GM13976 (cell line): ENCODE measurements around the gene CRTC1.

Experiments
- DNase-seq: peaks from one replicate; pipeline ENCODE4 v3.0.0; 2012; ENCODE audit warnings: low spot score
- in situ Hi-C: fragments of 300-500 bp; cut with MboI; formaldehyde crosslinking; loops from one replicate; pipeline ENCODE4 v1.12.0; 2022; ENCODE audit warnings: low sequenced_read_pairs, mixed read lengths, inconsistent platforms; ENCODE audit not compliant: unreplicated experiment
- TF ChIP-seq, protein P1 (sequence below): IDR thresholded peaks from 2 replicates; pipeline ENCODE4 v1.5.1; 2012; ENCODE audit warnings: borderline replicate concordance, mild to moderate bottlenecking; ENCODE audit not compliant: insufficient read depth; ENCODE audit errors: extremely low read depth, missing control alignments, control extremely low read depth

The CRTC1 gene

DNA sequence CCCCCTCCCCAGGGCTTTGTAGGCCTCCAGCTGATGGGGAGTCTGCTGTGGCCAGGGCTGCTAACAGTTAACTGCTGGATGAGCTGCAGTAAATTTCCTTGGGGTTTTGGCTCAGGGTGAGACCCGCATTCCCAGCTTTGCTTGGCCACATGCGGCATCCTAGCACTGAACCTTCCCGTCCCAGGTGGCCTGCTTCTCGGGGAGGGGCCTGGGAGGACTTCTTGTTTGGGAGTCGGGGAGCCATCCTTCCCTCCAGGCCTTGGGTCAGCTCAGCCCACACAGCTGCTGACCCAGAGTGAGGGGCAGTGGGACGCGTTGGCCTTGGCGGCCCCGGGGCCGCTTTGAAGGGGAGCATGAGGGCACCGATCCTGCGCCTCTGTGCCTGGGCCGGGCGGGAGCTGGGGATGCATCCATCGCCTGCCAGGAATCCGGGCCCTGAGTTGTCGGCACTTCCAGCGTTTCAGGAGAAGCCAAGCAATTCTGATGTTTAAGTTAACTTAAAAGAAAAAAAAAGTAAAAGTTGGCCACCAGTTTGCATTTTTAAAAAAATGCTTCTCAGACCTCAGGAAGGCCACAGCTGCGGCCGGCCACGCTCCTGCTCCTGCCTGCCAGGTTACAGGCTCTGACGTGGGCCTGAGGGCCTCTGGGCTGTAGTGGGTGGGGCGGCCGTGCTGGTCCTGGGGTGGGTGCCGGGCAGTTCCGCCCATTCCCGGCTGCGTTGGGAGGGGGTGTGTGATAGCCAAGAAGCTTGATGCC, 27.7 kb downstream of the CRTC1 start:
- no peak for DNase-seq
- in situ Hi-C loops = no loop called here
- TF ChIP-seq, protein P1, sequence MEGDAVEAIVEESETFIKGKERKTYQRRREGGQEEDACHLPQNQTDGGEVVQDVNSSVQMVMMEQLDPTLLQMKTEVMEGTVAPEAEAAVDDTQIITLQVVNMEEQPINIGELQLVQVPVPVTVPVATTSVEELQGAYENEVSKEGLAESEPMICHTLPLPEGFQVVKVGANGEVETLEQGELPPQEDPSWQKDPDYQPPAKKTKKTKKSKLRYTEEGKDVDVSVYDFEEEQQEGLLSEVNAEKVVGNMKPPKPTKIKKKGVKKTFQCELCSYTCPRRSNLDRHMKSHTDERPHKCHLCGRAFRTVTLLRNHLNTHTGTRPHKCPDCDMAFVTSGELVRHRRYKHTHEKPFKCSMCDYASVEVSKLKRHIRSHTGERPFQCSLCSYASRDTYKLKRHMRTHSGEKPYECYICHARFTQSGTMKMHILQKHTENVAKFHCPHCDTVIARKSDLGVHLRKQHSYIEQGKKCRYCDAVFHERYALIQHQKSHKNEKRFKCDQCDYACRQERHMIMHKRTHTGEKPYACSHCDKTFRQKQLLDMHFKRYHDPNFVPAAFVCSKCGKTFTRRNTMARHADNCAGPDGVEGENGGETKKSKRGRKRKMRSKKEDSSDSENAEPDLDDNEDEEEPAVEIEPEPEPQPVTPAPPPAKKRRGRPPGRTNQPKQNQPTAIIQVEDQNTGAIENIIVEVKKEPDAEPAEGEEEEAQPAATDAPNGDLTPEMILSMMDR = no peak

DNA sequence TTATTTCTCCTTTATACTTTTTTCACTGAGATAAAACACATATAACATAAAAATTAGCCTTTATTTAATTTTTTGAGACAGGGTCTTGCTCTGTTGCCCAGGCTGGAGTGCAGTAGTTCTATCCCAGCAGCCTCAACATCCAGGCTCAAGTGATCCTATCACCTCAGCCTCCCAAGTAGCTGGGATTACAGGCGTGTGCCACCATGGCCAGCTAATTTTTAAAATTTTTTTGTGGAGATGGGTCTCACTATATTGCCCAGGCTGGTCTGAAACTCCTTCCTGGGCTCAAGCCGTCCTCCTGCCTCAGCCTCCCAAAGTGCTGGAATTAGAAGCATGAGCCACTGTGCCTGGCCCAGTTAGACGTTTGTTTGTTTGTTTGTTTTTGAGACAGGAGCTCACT, 28.4 kb downstream of the CRTC1 start:
- DNase-seq = no peak
- TF ChIP-seq, protein P1 = no peak
- in situ Hi-C loops = no loop called here

DNA sequence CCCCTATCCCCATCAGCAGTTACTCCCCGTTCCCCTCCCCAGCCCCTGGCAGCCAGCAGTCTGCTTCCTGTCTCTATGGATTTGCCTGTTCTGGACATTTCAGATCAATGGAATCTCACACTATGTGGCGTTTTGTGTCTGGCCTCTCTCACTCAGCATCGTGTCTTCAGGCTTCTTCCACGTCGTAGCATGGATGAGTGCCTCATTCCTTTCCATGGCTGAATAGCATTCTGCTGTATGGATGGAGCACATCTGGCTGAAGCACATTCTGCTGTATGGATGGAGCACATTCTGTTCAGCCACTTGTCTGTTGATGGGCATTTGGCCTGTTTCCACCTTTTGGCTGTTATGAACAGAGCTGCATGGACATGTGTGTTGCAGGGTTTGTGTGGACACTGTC, 29.5 kb downstream of the CRTC1 start:
- TF ChIP-seq, protein P1 = no peak
- no peak for DNase-seq
- in situ Hi-C loops = no loop called here

DNA sequence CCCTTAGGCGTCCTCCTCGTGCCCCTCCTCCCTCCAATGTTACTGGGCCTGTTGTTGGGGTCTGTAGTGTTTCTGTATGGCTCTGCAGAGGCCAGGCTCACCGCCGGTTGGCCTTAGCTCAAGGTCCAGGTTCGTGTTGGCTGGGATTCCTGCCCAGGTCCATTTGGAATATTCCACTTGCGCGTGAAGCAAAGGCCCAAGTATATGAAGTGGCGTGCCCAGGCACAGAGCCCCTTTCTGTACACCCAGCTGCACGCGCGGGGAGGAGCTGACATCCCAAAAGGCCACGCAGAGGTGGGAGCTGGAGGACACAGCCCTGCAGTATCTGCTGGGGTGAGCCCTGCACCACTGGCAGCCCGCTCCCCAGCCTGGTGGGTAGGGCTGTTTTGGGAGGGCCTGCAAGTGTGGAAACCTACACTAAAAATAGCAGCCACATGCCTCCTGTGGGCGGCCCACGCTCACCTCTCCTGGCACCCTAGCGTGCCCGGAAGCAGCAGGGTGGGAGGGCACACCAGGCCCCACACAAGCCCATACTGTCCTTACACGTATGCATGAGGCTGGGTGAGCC, 30.2 kb downstream of the CRTC1 start:
- in situ Hi-C loops = no loop called here

DNA sequence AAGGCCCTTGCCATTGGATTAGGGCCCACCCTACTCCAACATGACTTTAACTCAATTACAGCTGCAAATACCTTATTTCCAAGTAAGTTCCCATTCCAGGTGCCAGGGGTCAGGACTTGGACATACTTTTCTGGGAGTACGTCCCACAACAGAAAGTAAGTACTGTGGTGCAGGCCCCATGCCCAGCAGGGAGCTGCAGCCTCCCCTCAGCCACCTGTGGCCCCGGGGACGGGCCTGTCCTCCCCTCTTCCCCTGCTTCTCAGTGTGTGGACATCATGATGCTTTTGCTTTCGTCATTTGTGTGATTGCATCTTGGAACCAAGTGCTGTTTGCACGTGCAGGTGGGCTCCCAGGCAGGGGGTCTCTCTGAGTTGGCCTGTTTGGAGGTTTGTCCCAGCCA, 31.9 kb downstream of the CRTC1 start:
- TF ChIP-seq, protein P1 = no peak
- in situ Hi-C loops = no loop called here
- no peak for DNase-seq

More for the DNA sequence above, 30.2 kb downstream of the CRTC1 start:
- no peak for DNase-seq
- TF ChIP-seq, protein P1 = no peak

DNA sequence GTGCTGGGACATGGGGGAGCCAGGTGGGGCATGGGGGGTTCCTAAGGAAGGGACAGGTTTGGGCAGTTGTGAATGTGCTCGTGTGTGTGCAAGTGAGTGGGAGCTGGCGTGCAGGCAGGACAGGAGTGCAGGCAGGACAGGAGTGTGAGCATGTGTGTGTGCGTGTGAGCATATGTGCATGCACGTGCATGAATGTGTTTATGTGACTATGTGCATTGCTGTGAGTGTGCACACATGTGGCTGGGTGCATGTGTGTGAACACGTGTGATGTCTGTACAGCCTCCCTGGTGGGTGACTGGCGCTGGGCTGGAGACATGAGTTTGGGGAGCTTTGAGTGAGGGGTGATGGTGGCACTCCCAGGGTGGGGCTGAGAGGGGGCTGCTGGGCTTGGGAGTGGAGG, 33.4 kb downstream of the CRTC1 start:
- no peak for DNase-seq
- in situ Hi-C loops = no loop called here
- TF ChIP-seq, protein P1 = no peak
